HuH-7 (cell line): Measurements from ENCODE around the gene SEMA4D.
"Not testable (repeated sequence)": the region's sequence is repeated elsewhere in the genome, so short reads cannot be mapped to it uniquely, and the experiment has no call there.

Experiments
- DNase-seq: peaks from one replicate; pipeline ENCODE4 v3.0.0; 2011; ENCODE audit warnings: low spot score

Gene SEMA4D

GRCh38 chr9:89383030-89383720, 114.7 kb downstream of the SEMA4D start:
- DNase-seq, result no peak

DNA sequence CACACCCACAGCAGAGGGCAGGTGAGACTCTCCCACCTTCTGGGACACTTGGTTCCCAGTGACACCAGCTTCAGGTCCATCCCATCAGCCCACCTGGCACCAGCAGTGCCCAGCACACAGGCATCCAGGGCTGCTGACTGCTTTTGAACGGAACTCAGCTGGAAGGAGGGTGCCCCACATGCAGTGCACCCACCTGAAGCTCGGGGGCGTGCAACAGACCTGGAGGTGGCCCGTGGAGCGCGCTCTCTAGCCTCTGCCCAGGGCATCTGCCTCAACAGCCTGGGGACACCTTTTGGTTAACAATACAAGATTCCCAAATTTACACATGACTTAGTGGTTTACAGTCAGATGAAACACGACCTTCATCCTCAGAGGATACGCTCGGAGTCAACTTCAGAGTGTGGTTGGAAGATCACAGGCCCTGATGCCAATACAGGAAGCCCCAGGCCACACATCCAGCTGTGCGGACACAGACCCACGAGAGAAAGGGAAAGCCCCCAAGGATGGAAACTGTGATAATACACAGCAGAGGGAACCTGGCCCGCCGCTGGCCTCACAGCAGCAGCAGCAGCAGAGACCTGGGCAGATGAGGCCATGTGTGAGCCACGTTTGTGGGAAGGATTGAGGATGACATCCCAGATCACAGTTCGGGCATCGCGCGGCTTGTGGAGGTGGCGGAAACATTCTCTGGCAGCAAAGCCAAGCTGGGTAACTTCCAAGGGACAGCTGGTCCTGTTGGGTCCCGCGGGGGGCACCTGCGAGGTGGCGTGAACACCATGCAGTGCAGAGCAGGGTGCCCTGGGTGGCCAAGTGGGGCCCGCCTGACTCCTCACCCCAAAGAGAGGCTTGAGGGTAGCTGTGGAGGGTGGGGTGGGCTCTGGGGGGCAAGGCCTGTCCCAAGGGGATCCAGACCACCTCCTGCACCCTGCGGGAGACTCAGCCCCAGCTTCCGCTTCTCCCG, 115.6 kb downstream of the SEMA4D start:
- DNase-seq, result no peak

DNA sequence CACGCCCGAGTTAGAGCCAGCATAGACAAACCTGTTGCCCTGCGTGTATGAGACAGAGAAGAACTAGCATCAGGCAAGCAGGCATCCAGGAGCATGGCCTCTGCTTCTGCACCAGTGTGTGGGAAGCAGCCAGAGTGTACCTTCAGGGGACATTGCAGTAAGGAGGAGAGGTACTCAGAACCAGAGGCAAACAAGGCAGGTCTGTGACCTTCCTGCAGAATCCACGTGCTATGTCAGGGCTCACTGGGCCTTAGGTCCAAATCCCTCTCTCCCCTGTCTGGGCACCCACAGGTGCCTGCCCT, 116.7 kb downstream of the SEMA4D start:
- DNase-seq, result no peak

DNA sequence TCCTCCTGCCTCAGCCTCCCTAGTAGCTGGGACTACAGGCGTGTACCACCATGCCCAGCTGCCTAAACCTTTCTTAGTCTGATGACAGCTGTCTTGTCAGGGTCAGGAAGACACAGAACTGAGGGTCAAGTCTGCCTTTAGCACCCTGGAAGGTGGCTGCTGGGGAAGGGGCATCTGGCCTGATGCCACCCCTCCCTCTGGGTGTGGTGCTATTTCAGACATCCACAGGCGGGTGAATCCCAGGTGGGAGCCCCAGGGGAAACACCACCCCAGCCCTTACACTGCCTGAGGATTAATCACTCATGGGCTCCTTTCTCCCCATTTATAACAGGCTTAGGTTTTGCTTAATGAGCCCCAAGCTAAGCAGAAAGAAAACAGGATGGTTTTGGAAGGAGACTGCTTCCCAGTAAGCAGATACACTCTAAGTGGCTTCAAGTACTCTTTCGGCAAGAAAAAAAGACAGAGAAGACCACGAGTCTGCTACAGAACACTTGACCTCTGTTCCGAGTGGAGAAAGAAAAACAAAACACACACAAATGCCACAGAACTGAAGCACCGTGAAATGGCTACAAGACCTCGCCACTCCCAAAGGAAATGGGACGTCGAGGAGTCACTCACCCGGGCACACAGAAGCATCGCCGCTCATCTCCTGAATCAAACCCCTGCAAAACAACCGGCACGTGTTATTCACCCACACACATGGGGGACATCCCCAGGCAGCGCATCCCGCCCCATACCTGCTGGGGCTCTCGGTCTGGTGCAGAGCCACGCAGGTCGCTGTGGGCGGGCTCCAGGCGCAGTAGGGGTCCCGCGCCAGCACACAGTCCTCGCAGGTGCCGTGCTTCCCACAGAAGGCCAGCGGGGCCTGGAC, 117.2 kb downstream of the SEMA4D start:
- DNase-seq, result no peak

- DNase-seq, result no peak
Observed at GRCh38 chr9:89379508-89380115, 118.3 kb downstream of the SEMA4D start.

- no peak for DNase-seq
Observed at GRCh38 chr9:89379031-89379430, 118.9 kb downstream of the SEMA4D start.

DNA sequence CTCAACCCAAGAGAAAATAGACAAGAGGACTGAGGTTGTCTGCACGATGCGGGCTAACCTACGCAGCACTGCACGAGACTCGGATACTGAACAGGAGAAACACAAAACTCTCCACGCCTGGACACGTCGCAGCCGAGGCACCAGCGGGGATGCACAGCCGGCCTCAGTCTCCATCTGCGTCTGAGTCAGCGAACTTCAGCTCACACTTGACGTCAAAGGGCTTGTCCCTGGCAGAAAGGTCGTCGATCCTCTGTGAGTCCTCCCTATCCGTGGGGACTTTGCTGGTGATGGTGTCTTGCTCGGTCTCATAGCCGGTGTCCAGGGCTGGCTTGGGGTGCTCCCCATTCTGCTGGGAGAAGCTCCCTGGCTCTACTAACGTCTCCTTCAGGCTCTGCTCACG, 119.4 kb downstream of the SEMA4D start:
- DNase-seq, result no peak

DNA sequence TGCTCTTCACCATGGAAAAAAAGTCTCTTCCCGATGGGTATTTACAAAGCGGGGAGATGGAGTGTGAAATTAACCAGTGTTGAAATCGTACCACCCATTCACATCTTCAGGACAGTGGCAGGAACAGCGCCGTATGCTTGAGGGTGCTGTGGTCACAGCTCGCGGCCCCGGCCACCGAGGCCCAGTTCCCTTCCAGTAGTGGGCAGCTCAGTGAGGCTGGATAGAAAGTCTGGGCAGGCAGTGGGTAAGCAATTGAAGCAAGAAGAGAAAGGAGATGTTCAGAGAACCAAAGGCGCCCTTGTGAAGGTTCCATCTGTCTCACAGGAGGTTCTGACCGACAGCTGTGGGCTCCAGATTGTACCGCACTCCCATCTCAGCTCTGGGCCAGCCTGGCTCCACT, 120.5 kb downstream of the SEMA4D start:
- DNase-seq, result no peak

DNA sequence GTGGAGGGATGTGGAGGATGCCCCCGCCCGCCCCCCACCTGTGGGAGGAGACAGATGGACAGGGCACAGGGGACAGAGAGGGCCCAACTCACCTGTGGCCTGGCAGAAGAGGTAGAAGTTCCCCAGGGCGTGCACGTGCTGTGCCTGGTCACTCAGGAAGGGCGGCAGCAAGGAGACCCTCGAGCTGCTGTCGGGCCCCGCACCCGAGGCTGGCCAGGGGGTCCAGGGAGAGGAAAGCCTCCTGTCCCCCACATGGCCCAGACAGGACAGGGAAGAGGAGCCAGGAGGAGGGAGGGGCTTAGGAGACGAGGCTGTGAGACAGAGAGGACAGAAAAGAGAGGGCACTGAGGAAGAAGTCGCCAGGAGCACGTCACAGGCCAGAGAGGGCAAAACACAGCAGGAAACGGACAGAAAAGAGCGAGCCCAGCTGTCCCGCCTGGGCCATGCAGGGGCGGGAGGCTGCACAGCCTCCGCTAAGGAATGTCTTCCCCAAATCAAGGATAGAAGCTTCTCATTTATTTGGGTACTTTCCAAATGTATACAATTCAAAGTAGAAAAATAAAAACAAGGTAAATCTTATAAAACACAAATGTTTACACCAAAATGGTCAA, 121.1 kb downstream of the SEMA4D start:
- DNase-seq, result no peak

DNA sequence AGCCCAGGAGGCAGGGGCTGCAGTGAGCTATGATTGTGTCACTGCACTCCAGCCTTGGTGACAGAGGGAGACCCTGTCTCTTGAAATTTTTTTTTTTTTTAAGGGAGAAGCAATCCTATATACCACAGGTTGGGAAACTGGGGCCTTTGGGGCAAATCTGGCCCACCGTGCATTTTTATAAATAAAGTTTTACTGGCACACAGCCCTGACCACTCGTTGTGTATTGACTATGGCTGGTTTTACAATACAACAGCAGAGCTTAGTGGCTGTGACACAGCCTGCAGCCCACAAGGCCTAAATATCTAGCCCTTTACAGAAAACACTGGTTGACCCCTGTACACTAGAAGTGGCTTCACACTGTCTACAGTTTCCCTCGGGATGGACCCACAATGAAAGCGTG, 121.6 kb downstream of the SEMA4D start:
- no peak for DNase-seq

DNA sequence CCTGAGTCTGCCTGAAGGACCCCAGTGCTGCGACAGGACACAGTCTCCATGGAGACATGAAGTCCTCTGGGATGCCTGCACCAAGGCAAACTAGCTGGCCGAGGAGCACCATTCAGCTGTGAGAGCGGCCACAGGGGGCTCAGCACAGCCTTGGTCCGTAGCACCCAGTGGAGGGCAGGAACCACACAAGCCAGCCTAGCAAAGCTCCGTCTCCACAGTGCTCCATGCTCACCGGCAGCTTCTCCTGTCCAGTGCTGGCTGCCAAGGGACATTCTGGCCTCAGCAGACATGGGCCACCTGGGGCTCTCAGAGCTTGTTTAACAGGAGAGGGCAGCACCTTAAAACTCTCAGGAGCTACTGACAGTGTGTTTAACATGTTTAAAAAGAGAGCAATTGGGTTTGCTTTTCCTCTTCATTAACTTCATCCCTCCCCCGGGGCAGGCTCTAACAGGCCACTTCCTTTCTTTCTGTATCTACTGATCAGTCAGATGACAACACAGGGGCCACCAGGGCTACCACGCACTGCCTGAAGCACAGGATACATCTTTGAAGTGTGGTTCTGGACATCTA, 122.6 kb downstream of the SEMA4D start:
- DNase-seq, result no peak

DNA sequence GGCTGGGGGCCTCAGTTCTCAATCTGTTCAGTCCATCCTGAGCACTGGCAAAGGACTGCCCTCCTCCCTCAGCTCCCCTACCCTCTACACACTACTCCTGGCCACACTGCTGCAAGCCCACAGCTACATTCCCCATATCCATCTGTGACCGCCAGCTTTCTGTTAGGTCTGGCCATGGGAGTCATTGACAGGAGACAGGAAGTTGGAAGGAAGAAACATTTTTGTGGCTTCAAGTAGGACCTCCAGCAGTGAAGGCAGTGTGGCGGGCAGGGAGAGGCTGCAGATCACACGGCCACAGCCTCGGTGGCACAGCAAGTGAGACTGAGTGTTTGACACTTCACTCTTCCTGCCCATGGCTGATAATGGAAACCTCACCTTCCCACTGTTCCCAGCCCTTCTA, 123.7 kb downstream of the SEMA4D start:
- DNase-seq, result no peak

DNA sequence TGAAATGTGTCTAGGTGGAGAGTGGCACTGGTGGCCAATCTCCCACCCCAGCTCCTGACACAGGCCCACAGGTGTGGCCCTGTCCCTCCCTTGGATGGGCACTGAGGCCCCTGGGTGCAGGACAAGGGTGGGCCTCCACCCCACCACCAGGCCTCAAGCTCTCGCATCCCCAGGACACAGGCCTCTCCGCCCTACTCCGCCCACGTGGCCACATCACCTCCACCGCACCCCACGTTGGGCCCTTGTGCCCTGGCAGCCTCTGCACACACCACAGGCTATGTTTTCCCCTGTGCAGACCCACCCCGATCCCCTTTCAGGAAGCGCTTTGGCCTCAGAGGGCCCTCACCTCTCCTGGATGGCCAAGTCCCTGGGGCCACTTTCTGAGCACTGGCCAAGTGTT, 124.9 kb downstream of the SEMA4D start:
- DNase-seq, result no peak

DNA sequence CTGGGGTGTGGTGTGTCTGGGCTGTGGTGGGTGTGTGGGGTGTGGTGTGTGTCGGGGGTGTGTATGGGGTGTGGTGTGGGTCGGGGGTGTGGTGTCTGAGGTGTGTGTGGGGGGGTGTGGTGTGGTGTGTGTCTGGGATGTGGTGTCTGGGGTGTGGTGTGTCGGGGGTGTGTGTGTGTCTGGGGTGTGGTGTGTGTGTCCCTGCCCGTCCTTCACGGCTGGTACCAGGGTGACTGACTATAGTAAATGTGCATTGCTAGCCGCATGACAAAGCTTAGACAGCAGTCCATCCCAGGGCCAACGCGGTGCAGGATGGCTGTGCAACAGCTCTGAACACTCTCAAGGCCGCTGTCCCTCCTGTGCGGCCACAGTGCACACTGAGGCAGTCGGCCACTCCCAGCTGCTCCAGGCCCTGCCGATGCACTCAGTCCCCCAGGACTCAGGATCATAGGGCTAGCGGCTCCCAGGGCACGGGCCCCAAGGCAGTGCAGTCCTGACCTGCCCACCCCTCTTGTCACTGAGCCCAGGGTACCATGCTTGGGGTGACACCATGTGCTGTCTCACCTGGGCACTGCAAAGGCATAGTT, 125.6 kb downstream of the SEMA4D start:
- peak; percentile 26 for DNase-seq

- DNase-seq, result not testable (repeated sequence)
Observed at GRCh38 chr9:89371791-89372190, 126.1 kb downstream of the SEMA4D start.

DNA sequence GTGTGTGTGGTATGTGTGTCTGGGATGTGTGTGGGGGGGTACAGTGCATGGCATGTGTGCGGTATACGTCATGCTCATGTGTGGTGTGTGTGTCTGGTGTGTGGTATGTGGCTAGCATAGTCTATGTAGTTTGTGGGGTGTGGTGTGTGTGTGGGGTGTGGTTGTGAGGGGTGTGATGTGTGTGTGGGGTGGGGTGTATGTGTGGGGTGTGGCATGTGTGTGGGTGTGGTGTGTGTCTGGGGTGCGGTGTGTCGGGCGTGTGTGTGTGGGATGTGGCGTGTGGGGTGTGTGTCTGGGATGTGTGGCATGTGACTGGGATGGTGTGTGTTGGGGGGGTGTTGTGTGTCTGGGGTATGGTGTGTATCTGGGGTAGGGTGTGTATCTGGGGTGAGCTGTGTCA, 127.3 kb downstream of the SEMA4D start:
- DNase-seq, result no peak

GRCh38 chr9:89368978-89369377, 128.9 kb downstream of the SEMA4D start:
- no peak for DNase-seq

- DNase-seq, result no peak
Observed at GRCh38 chr9:89368550-89368949, 129.4 kb downstream of the SEMA4D start.

DNA sequence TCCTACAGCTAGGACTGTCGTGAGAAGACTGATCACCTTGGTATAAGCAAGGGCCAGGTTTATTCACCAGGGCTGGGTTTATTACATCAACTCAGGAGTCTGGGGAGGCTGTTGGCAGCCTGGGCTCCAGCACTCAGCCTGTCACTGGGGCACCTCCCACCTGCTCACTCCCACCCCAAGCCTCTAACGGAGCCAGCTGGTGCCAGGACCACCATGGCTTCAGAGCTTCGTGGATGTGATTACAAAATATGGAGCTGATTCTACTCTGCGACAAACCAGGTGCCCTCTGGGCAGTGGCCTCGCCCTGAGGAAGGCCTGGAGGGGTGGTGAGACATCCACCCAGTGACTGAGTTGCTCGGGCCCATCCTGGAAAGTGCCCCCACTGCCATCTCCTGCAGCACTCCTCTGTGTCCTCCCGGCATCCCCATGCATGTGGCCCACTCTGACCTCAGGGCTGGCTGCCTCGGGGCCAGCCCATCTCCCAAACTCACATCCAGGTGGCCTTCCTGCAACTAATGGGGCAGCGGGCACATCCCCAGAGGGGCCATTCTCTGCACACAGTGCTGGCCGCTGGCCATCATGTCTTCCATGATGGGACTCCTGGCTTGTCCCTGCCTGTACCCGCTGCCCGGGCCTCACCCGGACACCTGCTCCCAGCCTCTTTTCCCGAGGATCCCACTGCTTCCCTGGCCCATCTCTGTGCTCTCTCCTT, 130.0 kb downstream of the SEMA4D start:
- no peak for DNase-seq

GRCh38 chr9:89367281-89367680, 130.6 kb downstream of the SEMA4D start:
- DNase-seq, result no peak
